GM18519 (cell line): Measurements from ENCODE around the gene STXBP6.

ENCODE experiments used
- ATAC-seq: cut with Tn5 transposase; IDR thresholded peaks from one replicate; pipeline ENCODE4 v1.9.1; 2021; ENCODE audit warnings: mild to moderate bottlenecking, moderate library complexity; ENCODE audit not compliant: unreplicated experiment, low FRiP score

STXBP6 gene

GRCh38 chr14:24894583-24895242 lies 155.2 kb downstream of the STXBP6 start:
- no peak for ATAC-seq

- ATAC-seq = no peak
These were observed 157.4 kb downstream of the STXBP6 start for GRCh38 chr14:24892497-24893051.

GRCh38 chr14:24891987-24892496 lies 157.9 kb downstream of the STXBP6 start:
- ATAC-seq = no peak

DNA sequence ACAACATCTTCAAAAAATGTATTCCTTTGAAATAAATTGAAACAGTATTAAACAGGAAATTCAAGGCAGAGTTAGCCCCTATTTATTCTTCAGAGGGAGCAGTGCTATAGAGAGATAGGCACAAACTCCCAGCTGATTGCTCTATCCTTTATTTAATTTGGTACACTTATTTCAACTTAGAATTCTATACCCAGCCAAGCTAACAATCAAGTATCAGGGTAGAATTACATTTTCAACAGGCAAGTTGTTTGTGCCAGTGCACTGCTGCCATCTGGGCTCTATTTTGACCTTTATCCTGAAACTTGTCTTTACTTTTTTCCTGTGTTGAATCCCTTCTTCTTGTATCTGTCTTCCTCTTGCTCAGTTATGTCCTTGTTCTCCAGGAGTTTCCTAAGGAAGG lies 159.2 kb downstream of the STXBP6 start:
- no peak for ATAC-seq

DNA sequence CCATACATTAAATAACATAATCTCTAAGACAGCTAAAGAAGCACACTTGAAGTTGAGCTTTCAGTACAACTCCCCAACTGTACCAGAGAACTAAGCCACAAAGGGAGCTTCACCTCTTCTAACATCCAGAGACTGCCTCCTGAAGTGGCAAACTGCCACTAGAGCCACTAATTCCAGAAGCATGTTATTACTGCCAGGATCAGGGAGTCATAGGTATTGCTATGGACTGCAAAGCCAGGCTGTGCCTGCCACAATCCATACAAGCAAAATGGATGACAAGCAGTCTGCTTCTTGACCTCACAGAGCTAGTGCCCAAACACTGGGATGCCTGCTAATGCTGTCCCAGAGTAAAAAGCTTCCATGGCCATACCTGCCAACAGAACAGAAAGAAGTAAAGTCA lies 160.1 kb downstream of the STXBP6 start:
- ATAC-seq = no peak

DNA sequence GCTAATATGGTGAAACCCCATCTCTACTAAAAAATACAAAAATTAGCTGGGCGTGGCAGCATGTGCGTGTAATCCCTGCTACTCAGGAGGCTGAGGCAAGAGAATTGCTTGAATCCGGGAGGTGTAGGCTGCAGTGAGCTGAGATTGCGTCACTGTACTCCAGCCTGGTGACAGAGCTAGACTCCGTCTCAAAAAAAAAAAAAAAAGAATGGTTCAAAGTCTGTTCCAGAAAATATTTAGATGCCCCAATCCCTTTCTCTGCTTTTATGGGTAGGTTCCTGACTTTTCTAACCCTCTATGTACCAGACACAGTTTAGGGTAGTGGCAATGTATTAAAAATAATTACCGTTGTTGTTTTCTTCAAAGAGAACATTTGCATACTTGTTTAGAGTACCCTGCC lies 161.4 kb downstream of the STXBP6 start:
- no peak for ATAC-seq

- no peak for ATAC-seq
These were observed 162.2 kb downstream of the STXBP6 start for GRCh38 chr14:24887623-24888304.

DNA sequence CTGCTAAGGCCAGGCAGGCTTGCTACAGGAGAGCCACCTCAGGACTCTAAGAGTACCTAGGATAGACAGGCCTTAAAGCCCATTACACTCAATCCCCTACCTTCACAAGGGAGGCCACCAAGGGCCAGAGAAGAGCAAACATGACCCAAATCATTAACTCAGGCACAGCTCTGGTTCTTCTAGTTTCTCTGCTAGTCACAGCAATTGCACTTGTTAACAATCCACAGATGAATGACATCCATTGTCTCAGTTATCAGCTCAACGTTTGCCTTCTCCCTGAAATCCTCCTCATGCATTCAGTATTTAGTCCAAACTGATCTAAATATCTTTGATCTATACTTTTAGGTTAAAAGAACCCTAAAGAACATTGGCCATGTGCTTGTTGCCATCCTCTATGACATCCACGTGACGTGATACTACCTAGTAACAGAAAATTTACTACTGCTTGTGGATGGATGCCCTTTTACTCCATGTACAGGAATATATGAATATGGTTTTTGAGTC lies 164.5 kb downstream of the STXBP6 start:
- no peak for ATAC-seq

- no peak for ATAC-seq
These were observed 166.4 kb downstream of the STXBP6 start for GRCh38 chr14:24883576-24883975.

DNA sequence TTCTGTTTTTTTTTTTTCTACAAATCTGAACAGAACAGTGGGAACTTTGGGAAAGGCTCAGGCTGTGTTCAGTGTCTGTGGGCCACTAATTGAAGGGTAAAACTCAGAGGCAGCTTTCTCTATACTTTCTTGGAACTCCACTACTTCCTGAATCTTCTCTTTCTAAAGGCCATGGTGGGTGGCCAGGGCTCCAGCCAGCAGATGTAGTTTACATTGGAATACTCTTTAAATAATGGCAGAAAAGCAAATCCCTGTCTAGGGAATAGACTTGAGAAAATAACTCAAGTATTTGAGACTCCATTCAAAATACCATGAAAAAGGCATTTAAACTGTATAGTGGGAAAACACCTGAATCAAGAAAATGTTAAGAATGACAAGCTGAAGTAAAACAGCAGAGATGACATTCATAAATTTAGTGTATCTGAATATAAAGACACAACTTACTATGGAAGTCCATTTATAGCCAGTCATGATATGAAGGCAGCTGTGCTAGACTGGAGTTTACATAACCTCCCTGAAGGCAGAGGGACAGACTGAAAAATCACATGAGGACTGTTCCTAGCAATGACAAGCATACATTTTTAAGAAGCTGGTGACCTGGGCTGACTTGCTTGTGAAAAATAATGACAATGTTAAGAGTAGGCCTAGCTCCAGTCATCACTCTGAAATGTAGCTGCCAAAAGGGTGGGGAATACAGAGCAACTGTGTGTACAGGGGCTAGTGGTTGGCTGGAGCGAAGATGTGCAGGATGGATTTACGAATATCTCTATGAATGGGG lies 168.6 kb downstream of the STXBP6 start:
- no peak for ATAC-seq

- no peak for ATAC-seq
These were observed 169.3 kb downstream of the STXBP6 start for GRCh38 chr14:24880689-24881088.

DNA sequence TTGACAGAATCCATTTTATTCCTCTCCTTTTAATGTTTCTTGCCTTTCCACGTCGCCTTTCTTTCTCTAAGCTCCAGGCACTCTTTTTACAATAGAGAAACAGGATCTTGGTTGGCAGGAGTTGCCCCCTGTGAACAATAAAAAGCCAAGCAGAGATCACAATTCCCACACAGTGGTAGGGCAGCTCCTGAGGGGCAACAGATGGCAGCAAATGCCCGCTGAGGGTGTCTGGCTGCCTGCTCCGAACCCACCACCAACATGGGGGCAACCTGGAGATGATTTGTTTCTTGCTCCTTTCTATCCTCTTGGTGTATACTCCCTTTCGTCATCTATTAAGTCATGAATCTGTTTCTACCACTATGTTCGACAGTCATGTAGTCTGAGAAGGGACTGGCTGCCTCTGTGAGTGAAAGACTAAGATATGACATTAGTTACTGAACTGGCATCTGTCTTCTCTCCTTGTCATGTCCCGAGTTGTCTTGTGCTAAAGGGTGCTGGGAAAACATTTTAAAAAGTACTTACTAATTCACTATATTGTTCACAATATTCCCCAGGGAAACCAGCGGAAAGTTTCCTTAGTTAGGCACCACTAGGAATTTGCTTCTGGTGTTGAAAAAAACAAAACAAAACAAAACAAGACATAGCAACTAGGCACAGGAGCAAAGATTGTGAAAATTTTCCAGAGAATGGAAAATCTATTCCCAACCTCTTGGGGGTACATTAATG lies 170.1 kb downstream of the STXBP6 start:
- ATAC-seq = no peak

GRCh38 chr14:24876996-24877395 lies 173.0 kb downstream of the STXBP6 start:
- ATAC-seq = no peak

DNA sequence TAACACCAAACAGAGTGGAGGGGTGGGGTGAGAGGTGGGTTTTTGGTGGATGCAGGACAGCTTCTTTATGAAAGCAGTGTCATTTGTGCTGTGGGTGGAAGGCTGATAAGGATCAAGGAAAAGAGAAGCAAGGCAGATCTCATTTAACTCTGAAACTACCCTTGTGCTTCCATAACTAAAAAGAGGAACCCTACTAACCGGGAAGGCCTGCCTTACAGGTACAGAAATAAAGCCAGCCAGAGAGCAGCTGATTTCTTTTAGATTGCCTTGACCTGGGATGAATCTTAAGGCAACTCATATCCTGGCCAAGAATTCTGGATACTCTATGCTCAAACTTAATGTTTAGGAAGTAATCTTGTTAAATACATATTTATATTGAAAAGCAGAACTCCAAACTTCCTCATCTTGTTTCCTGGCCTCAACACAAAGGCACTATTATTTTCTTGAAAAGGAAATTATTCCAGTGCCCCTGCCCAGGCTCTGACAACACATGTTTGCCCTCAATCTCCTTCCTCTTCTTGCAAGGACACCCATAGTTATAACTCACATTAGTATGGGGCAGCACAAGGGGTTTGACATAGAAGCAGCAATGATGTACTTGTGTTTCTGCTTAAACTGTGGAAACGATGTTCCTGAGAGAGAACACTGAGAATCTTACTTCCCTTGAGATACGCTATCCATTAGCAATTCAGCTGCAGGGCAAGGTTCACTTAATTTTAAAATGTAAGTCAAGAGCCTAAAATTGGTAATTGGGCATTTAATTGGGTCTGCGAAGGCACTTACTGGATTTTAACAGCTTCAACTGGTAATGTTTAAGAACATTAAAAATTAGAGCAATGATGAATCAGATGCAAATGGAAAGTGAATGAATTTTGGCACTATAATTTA lies 173.7 kb downstream of the STXBP6 start:
- ATAC-seq = no peak

DNA sequence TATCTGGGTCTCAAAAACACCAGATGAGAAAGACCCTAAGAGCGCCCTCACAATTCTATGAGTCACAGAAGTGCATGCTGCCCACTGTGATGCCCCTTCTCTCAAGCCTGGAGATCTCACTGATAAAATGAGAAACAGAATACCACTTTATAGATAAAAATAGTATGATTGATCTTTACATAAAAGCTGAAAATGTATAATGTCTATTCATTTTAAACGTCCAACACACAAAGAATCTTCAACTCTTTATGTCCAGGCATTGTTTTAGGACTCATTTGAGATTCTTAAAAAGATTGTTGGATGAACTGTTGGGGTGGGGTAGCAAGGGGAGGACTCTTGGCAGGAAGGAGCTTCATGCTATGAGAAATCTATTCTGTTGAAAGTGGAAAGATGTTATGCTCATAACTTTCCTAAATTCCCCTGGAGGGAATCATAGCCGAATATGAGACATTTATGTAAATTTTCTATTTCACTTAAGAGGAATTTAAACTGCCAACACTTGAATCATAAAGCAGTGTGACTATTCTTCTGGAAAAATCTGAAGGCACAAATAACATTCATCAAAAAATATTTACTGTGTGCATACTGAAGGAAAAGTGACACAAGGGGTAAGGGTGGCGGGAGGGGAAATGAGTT lies 174.6 kb downstream of the STXBP6 start:
- ATAC-seq = no peak

DNA sequence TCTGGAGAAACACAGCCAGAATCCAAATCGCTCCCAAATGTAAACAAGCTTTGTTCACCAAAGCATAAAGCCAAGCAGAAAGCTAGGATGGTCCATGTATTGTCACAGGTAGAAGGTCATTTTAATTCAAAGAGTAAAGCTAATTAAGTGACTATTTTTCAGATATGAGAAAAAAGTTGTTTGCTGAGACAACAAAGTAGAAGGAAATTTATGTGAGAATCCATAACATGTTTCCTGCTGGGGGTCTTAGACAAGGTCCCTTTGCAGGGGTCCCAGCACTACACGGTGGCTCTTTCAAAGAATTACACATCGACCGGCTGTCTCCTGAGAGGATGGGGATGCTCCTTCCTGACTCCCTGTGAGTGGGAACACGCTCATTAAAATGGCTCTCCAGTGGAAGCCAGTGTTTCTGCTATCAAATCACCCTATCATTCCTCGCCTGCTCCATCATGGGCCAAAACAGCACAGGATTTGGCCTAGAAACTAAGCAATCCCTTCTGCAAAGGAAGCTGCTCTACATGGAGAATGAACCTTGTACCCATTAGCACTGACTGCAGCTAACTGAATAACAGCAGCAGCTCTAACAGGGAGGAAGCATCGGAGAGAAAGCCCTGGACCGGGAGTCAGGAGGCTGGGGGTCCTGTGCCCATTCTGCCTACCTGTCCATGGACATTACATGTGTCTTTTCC lies 175.3 kb downstream of the STXBP6 start:
- no peak for ATAC-seq

- no peak for ATAC-seq
These were observed 176.4 kb downstream of the STXBP6 start for GRCh38 chr14:24873551-24873950.
